CD4-positive, alpha-beta T cell treated with Interleukin-6 at 100 ng/mL for 8 hours (primary cell): ENCODE results near the gene RTTN.

Source experiments
- DNase-seq: peaks from one replicate; pipeline ENCODE4 v3.0.0-alpha.2; 2020; ENCODE audit warnings: mixed read lengths, low spot score

RTTN gene

DNA sequence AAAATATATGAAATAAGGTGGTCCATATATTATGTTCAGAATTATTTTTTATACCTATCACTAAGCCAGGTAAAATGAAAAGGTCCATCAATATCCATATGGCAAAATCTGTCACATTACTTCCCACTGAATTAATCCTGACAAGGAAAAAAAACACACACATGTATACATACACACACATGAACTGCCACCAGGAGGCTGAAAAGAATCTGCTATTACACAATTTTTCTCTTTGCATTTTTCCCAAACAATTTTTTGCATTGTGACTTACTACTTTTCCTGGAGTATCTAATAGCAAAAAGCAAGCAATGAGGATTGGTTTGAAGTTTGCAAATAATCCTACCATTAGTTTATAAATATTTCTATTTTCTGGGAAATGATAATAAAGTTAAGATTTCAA lies 129.6 kb downstream of the RTTN start:
- DNase-seq = no peak

DNA sequence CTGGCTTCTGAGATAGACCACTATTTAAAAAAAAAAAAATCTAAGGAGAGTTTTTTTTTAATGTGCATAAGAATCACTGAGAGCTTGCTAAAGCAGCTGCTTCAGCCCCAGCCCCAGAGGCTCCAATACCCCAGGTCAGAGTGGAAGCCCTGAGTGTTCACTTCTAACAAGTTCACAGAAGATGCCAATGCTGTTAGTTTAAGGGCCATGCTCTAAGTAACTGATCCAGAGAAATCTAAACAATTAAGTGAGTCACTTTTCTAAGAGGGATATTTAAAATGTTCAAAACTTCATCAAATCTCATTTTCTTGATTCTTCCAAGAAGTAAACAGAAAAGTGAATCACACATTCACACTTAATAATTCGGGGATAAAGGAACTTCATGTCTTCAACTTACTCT lies 131.4 kb downstream of the RTTN start:
- no peak for DNase-seq

DNA sequence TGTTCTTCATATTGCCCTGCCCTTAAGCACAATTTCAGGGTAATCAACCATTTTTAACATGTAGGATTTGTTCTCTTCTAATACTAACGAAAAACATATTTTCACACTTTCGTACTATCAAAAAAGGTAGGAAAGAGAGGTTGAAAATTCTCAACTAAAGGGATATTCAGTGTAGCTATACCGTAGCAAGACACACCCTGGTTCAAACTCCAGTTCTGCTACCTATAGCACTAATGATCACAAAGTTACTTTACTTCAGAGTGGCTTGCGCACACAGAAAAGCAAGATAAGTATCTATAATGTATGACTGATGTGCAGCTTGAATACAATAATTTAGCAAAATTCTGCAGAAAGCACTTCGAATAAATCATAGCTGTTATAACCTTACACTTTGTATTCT lies 132.1 kb downstream of the RTTN start:
- no peak for DNase-seq

DNA sequence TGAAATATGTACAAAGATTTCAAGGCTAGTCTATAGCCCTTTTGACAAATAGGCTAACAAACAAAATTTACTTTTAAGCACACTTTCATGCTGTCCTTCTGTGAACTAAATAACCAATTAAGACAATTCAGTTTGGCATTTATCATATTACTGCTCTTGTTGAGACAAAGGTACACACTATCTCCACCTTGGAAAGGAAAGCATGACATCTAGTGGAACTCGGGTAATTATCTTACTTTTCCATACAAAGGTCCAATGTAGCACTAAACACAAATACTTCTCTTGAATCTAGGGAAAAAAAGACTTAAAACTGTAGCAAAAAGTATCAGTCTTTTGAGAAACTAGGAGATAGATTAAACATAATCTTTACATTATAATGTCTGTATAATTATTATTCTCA lies 132.8 kb downstream of the RTTN start:
- DNase-seq = no peak

DNA sequence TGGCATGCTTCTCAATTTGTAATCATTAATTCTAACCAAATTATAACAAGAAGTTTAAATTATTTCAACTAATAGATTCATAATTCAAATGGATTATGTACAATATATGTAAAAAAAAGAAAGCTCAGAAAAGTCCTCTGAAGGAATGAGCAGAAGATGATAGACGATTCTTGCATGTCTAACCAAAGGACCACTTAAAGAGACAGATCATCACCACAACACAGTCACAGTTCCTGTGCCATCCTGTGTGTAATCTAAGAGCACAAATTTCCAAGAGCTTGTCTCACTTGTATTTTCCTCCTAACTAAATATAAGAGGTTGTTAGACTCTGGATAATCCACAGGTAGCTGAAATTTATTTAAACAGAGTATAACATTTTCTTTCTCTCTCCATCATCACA lies 135.5 kb downstream of the RTTN start:
- no peak for DNase-seq

DNA sequence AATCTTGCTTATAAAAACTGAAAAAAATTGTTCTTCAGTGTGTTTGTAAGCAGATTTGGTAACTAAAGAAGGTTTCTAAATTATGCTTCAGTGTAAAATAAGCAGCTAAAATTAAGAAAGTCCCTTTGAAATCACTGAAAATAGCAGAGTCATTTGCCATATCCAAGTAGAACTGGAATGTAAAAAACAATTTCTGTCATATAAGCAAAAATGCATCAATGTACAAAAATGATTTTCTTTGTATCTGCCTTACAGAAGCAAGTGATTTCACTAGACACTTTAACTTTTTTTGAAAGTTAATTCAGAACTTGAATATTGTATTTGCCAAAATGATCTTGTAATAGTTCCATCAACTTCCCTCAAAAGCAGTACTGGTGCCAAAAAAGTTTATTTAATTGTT lies 136.1 kb downstream of the RTTN start:
- no peak for DNase-seq

DNA sequence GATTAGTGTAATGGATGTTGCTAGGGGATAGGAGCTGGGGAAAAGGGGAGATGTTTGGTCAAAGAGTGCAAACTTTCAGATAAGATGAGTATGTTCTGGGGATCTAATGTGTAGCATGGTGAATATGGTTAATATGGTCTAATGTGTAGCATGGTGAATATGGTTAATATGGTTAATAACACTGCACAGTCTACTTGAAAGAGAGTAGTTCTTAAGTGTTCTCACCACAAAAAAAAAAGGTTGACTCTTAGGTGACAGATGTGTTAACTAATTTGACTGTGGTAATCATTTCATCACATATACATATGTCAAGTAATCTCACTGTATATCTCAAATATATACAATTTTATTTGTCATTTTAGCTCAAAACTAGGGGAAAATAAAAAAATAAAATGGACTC lies 136.5 kb downstream of the RTTN start:
- DNase-seq = no peak

DNA sequence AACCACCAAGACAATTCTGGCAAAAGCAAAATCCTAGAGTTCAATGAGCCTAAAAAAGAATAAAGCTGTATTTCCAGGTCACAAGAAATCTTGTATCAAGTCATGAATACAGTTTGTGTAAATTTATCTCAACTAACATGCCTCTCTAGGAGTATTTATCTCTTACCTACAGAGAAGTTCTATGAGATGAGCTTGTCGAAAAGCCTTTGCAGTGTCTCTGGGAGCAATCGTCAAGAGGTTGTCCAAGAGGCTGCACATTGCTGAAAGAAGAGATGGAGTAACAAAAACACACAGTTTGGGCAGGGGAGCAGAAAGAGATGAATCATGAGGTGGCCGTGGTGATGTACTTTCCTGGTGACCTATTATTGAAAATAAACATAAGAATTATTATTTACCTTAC lies 145.8 kb downstream of the RTTN start:
- no peak for DNase-seq

DNA sequence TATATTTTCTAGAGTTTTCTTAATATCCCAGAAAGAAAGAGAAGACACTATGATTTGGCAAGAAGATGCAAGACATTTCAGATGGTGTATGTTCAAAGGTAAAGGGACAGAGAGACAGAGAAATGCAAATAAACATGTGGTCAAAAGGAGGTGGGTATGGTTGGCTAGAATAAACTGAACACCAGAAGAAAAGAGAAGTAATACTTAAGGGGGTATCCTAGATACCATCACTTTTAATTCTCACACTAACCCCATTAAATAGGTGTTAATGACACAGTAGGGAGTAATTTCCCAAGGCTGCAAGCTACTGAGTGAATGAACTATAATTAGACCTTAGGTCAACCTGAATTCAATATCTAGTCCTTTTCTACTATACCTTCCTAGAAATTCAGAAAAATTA lies 146.6 kb downstream of the RTTN start:
- no peak for DNase-seq

DNA sequence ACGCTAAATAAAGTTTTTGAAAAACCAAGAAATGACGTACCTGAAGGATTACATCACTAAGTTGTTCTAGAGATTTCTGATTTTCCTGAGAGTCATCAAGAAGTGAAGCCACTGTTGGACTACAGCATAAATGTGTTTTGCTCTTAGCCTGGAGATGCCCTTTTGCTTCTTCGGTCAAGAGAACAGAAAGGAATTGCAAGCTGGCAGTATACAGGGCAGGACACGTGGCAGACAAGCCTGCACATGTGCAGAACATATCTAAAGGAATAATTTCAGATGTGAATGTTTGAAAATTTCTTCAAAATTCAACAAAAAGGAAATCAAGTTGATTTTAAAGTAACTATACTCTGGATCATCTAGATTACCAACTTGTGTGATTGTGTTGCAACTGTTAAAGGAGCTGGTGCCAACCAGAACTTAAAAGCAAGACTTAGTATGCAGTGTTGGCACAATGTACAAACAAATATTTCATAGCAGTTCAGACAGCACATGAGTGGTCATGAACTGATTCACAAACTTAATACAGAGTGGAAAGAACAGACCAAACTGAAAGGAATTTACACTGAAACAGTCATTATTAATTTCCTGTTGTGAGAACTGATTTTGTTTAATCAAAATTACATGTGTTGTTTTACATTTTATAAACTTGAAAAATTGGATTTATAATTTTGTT lies 157.4 kb downstream of the RTTN start:
- DNase-seq = no peak

DNA sequence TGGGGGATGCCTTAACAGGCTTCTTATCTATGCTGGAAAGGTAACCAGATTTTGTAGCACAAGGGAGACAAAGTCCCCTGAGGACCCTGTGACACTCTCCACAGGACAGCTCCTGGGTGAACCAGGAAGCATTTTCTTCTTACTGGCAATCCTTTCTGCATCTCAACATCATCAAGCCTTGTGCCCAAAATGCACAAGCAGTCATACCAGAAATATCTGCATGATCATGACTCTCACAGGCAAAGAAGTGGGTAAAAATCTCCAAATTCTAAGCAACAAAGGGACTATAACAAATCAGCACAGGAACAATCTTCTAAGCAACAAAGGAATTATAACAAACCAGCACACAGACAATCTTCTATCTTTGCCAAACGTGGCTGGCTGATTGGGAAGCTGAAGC lies 158.7 kb downstream of the RTTN start:
- no peak for DNase-seq

DNA sequence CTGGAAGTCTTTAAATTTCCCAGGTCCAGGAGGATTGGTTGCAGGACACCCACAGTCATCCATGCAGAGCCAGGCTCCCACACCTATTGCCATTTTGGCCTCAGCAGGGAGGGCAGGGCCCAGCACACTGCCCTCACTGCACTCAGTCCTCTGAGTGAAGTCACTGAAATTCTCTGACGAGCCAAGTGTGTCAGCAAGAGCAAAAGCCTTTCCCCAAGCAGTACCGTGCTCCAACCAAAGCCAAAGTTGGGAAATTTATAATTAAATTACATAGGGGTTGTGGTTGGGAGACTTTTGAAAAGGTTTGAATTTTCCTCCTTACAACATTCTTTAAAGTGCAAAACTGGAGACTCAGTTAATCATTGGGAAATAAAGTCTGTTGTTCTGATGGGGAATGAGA lies 159.3 kb downstream of the RTTN start:
- no peak for DNase-seq

DNA sequence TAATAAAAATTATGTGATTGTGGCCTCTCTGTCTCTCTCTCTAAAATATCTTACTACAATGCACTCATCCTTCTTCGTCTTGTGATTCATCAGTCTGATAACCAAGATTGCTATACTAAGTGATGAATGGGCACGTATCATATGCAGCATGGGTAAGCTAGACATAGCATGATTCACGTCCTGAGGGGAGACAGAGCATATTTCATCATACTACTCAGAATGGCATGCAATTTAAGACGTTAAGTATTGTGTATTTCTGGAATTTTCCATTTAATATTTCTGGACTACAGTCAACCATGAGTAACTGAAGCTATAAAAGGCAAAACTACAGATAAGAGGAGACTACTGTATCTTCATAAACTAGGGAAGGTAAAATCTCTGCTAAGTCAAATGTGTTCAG lies 160.9 kb downstream of the RTTN start:
- no peak for DNase-seq

DNA sequence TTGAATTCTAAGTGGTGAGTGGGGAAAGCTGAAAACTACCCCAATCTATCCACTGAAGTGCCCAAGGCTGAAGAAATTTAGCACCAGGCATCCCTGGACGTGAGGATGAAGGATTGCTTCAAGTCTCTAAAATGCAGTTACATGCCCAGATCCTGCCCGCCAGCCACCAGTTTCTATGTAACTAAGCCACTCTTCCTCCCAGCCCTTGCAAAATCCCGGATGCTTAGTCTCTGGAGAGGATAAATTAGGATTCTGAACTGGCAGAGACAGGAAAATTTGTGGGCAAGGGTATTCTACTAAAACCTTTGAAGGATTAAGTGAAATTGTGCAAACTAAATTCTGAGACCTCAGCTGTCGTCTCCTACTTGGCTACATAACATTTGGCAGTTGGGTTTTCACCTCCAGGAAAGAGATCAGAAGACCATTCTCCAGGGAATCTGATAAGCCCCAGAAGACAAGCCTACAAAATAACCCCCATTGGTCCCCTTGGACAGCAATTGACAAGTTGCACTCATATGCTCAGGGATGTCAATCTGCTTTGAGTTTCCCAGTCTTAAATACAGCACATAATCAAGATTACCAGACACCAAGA lies 163.9 kb downstream of the RTTN start:
- no peak for DNase-seq

DNA sequence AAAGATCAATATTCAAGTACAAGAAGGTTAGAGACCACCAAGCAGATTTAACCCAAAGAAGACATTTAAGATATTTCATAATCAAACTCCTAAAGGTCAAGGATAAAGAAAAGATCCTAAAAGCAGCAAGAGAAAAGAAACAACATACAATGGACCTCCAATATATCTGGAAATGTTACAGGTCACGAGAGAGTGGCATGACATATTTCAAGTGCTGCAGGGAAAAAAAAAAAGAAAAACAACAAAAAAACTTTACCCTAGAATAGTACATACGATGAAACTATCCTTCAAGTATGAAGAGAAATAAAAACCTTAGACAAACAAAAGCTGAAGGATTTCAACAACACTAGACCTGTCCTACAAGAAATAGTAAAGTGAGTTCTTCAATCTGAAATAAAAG lies 166.3 kb downstream of the RTTN start:
- DNase-seq = no peak

DNA sequence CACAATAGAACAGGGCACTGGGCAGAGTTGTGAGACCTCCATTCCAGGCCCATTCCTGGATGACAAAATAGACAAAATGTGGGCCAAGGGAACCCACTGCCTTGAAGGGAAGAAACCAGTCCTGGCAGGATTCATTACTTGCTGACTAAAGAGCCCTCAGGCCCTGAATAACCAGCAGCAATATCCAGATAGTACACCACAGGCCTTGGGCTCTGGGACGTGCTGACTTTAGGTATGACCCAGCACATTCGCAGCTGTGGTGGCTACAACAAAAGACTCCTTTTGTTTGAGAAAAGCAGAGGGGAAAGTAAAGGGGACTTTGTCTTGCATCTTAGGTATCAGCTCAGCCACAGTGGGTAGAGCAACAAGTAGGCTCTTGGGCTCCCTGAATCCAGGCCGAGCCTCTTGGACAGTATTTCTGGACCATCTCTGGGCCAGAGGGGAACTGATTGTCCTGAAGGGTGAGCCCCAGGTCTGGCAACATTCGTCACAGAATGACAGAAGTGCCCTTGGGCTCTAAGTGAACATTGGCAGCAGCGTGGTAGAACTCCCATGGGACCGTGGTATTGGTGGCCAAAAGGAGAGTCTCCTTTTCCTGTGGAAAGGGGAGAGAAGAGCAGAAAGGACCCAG lies 167.9 kb downstream of the RTTN start:
- DNase-seq = no peak

DNA sequence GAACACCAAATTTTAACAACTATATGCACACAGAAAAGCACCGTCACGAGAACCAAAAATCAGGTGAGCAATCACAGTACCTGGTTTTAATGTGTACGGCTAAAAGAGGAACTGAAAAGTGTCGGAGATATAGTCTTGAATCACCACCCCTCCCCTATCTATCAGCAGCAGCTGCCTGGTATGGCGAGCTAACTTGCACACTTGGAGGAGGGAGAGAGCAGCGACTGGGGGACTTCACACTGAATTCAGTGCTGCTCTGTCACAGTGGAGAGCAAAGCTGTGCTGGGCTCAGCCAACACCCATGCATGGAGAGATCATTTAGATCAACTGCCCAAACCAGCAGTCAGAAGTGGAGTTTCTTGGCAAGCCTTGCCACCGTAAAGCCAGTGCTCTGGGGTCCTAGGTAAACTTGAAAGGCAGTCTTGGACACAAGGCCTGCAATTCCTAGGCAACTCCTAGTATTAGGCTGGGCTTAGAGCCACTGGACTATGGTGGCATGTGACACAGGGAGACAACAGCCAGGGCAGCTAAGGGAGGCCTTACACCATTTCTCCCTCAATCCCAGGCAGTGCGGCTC lies 168.6 kb downstream of the RTTN start:
- no peak for DNase-seq

DNA sequence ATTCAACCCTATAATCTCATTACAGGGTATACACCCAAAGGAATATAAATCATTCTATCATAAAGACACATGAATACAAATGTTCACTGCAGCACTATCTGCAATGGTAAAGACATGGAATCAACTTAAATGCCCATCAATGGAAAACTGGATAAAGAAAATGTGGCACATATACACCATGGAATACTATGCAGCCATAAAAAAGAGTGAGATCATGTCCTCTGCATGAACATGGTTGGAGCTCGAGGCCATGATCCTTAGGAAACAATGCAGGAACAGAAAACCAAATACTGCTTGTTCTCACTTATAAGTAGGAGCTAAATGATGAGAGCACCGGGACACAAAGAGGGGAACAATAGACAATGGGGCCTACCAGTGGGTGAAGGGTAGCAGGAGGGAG lies 169.3 kb downstream of the RTTN start:
- DNase-seq = no peak

DNA sequence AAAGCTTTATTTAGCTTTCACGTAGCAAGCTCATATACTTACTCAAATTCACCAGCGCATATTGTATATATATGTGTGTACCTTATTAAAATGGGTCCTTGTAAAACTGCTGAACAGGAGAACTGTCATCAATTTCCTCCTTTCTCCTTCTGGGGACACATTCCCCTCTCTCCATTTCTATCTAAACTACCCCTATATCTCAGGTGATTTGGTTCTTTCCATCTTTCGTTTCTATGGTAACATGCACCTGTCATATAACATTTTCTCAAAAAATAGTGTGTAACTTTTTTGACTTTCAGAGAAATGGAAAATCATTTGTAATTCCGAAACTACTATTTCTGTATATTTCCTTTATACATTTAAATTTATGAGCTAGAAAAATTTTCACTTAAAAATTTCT lies 174.3 kb downstream of the RTTN start:
- DNase-seq = no peak

DNA sequence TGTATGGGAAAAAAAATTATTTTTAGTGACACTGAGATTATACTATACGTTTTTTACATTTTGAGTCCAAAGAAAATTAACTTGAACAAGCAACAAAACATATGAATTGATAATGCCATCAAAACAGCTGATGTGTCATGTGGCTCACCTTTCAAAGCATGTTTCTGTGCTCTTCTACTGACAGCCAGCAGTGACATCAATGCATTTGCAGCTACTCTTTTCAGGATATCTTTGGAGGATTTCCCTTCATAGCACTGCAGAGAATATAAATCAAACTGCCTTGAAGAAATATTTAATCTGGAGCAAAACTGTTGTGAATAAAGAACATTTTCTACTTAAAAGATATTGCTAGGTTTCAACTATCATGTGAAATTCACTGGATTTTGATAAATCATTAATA lies 174.8 kb downstream of the RTTN start:
- no peak for DNase-seq

DNA sequence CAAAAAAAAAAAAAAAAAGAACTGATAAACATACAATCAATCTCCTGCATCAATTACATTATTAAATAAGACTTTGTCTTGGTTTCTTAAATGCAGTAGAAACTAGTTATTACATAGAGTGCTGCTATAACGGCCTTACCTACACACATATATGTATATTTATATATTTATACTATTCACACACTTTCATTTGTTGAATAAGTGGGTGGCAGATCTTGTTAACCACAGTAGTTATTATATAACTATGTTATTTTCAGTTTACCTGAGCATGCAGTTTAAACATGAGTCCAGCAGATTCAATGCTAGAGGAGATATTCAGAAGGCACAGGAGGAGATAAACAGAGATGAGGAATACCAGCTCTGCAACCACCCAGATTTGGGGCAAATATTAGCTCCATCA lies 176.3 kb downstream of the RTTN start:
- no peak for DNase-seq

DNA sequence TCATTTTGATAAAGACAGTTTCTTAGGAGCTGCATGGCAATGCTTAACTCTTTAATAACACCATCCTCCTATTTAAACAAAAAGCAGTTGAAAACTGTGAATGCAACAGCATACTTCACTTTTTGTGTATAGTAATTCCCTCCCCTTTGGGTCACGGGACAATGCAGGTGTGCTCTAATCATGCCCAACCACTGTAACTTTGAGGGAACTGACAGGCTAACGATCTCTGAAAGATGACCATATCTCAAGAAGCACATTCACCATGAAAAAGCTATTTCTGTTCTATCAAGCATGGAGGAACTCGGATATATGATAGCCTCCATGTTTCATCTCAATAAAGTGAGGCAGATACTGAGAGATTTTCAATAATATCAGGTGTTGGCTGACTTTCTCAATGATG lies 176.8 kb downstream of the RTTN start:
- no peak for DNase-seq

DNA sequence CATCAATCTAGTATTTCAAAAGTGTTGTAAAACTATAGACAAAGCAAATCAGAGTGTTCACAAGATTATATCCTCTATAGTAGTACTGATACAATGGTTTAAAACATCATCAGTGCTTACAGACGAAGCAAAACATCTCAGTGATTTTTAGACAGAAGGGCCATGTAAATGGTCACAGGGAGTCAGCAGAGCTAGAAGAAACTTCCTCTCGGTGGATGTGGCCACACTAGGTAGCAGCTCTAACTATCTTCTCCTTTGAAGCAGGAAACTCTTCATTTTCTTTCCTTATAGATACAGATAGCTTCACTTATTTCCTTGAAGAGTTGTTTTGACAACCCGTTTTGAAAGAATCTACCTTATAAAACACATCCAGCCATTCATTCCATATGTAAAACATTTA lies 177.4 kb downstream of the RTTN start:
- no peak for DNase-seq

DNA sequence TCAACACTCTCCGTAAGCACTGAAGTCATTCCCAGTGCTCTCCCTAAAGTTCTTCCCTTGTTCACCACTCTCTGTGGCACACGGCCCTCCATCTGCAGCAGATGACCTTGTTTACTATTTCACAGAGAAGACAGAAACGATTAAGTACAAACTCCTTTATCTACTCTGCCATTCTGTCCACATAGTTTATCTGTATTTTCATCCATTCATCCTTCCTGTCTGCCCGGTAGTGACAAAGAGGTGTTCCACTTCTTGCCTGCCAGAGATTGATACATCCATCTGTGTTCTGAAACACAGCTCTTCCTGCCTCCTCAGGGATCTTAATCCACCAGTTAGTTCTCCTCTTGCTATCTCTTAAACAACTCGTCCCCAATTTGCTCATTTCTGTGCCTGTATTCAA lies 179.9 kb downstream of the RTTN start:
- no peak for DNase-seq
